ENCODE results near the gene LPP. TPM values are rescaled to one million over a fixed set of nuclear protein-coding genes. Genes with fewer than 3 reads are reported as not detected.

The LPP gene
- total and polyA plus RNA-seq, 9 of the 15 experiments (the other 6 are each of a cell fraction or from before 2014, with no cell fraction given): 0.07 to 0.18 TPM; not detected in 7

DNA sequence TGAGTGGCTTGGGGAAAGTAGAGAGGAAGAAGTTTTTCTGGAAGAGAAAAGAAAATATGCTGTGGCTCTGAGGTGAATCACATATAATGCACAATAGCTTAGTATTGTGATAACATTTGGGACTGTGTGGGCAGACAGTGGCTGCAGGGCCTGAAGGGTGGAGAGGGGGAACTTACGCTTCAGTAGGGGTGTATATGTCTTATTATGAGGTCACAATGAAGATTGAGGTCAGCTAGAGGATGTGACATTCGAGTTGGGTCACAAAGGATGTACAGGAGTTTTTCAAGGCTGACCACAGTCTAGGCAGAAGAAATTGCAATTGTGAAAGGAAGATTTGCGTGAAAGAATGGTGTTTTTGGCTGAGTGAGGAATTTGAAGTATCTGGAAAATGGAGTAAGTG is 414.8 kb downstream of the LPP start (continued):
- TF ChIP-seq, protein P1, sequence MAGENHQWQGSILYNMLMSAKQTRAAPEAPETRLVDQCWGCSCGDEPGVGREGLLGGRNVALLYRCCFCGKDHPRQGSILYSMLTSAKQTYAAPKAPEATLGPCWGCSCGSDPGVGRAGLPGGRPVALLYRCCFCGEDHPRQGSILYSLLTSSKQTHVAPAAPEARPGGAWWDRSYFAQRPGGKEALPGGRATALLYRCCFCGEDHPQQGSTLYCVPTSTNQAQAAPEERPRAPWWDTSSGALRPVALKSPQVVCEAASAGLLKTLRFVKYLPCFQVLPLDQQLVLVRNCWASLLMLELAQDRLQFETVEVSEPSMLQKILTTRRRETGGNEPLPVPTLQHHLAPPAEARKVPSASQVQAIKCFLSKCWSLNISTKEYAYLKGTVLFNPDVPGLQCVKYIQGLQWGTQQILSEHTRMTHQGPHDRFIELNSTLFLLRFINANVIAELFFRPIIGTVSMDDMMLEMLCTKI (IDR thresholded peaks at IDR 0.05; ENCODE audit: partially characterized antibody): no peak
- TF ChIP-seq ZNF274 (IDR thresholded peaks at IDR 0.05; ENCODE audit: borderline replicate concordance, low read depth, low read length) (no peak), BDP1 (IDR thresholded peaks at IDR 0.05; ENCODE audit: insufficient read depth, insufficient read length) (no peak), SRSF9 (IDR thresholded peaks at IDR 0.05; ENCODE audit: borderline replicate concordance, low read depth, low read length) (no peak)
- TF ChIP-seq, protein P2, sequence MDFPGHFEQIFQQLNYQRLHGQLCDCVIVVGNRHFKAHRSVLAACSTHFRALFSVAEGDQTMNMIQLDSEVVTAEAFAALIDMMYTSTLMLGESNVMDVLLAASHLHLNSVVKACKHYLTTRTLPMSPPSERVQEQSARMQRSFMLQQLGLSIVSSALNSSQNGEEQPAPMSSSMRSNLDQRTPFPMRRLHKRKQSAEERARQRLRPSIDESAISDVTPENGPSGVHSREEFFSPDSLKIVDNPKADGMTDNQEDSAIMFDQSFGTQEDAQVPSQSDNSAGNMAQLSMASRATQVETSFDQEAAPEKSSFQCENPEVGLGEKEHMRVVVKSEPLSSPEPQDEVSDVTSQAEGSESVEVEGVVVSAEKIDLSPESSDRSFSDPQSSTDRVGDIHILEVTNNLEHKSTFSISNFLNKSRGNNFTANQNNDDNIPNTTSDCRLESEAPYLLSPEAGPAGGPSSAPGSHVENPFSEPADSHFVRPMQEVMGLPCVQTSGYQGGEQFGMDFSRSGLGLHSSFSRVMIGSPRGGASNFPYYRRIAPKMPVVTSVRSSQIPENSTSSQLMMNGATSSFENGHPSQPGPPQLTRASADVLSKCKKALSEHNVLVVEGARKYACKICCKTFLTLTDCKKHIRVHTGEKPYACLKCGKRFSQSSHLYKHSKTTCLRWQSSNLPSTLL (IDR thresholded peaks at IDR 0.05): no peak

DNA sequence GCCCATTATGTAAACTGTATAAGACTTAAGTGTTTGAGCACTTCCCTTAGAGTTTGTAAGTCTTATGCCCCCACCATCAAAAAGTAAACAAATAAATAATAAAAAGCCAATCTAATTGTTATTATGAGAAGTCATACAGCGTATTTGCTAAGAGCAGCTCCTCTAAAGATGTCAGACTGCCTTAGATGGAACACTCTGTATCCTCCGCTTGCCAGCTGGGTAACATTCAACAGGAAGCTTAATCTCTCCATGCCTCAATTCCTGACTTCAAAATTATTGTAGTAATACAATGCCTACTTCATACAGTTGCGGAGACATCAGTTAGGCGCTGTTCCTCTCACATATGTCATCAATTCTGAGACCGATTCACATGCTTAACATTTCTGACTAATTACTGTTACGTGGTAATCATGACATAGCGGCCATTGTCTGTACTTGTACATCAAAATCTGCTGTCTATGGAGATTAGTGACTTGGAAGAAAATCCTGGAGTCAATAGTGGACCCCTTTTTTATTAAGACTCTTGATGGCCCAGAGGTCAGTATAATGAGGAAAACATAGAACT is 417.7 kb downstream of the LPP start:
- Histone ChIP-seq H3K36me3 (ENCODE audit: control insufficient read depth, insufficient read depth, low read length) (no peaks in the 10 kb centered on the region), H3K9ac (ENCODE audit: insufficient read depth in 1 of 2, low read depth in 2 of 2, low read length in 2 of 2) (no peak overlapping the region), H3K4me3 (no peak overlapping the region), H2AFZ (ENCODE audit: low read depth, low read length) (no peak overlapping the region), H3K9me1 (ENCODE audit: control insufficient read depth, insufficient read depth, low read length) (no peaks in the 10 kb centered on the region), H3K79me2 (ENCODE audit: control insufficient read depth, insufficient read depth, low read length) (no peaks in the 10 kb centered on the region), H3K4me2 (ENCODE audit: insufficient read depth, low read length) (no peak overlapping the region), H3K9me3 (replicated peaks; ENCODE audit: control insufficient read depth, insufficient read depth, low read depth, low read length) (no peaks in the 10 kb centered on the region), H4K20me1 (replicated peaks; ENCODE audit: control insufficient read depth, insufficient read depth, low read length) (no peaks in the 10 kb centered on the region), H3K27ac (ENCODE audit: extremely low read depth, low read depth, low read length) (no peak overlapping the region), H3K27me3 (ENCODE audit: control insufficient read depth in 2 of 2, insufficient read depth in 2 of 2, low read length in 2 of 2) (no peaks in the 10 kb centered on the region), H3K4me1 (replicated peaks in 1 of 2; ENCODE audit: control insufficient read depth in 2 of 2, insufficient read depth in 2 of 2, low read length in 2 of 2) (no peaks in the 10 kb centered on the region)
- ChIA-PET POLR2A (no interaction called here), CTCF (ENCODE audit: low intra/inter-chr PET ratio) (no interaction called here)
- 0% methylated on average over 6 of the region's 7 CpGs for WGBS (ENCODE audit: insufficient coverage, low coverage, missing lambda C conversion rate)
- in situ Hi-C loops (cut with MboI) (no loop called here), intact Hi-C loops (cut with micrococcal nuclease) (no loop called here)
- no TSS peak for BruUV-seq (replicated peaks)
- DNase-seq (ENCODE audit: extremely low read depth in 1 of 4, low spot score in 3 of 4) (no peak), FAIRE-seq (no peak), ATAC-seq (no peak)
- no peak for TF ChIP-seq SMARCC2 (IDR thresholded peaks at IDR 0.05; ENCODE audit: low read depth)
- TF ChIP-seq SNIP1 (IDR thresholded peaks at IDR 0.05; ENCODE audit: low read depth): no peak
- no peak for TF ChIP-seq ZNF785 (CRISPR knock-in tag; IDR thresholded peaks at IDR 0.05)
- TF ChIP-seq TEAD1 (CRISPR knock-in tag; IDR thresholded peaks at IDR 0.05): no peak
- no peak for TF ChIP-seq RAD21 (CRISPR knock-in tag; conservative IDR thresholded peaks at IDR 0.05 in 1 of 2, IDR thresholded peaks at IDR 0.05 in 1 of 2)
- TF ChIP-seq HMBOX1 (IDR thresholded peaks at IDR 0.05): no peak
- TF ChIP-seq SMARCA5 (IDR thresholded peaks at IDR 0.05): no peak
- TF ChIP-seq MTA2 (IDR thresholded peaks at IDR 0.05; ENCODE audit: low read depth): no peak
- no peak for TF ChIP-seq SIN3A (IDR thresholded peaks at IDR 0.05; ENCODE audit: borderline replicate concordance in 2 of 2, control insufficient read depth in 1 of 2, low read depth in 2 of 2, low read length in 2 of 2)
- TF ChIP-seq NR3C1 (CRISPR knock-in tag; IDR thresholded peaks at IDR 0.05): no peak

Measured in K562 (cell line).